ENCODE data around the gene SYNGAP1. TPM values are rescaled to one million over a fixed set of nuclear protein-coding genes. Genes with fewer than 3 reads are reported as not detected.
A peak's percentile ranks its signal among the peaks of the same experiment; 100 is the strongest.

Gene SYNGAP1
- total RNA-seq, 2 donors from 2014 or later = 5.4 to 5.6 TPM

- no peak for TF ChIP-seq POLR2A (IDR thresholded peaks at IDR 0.05)
- TF ChIP-seq, protein P1, sequence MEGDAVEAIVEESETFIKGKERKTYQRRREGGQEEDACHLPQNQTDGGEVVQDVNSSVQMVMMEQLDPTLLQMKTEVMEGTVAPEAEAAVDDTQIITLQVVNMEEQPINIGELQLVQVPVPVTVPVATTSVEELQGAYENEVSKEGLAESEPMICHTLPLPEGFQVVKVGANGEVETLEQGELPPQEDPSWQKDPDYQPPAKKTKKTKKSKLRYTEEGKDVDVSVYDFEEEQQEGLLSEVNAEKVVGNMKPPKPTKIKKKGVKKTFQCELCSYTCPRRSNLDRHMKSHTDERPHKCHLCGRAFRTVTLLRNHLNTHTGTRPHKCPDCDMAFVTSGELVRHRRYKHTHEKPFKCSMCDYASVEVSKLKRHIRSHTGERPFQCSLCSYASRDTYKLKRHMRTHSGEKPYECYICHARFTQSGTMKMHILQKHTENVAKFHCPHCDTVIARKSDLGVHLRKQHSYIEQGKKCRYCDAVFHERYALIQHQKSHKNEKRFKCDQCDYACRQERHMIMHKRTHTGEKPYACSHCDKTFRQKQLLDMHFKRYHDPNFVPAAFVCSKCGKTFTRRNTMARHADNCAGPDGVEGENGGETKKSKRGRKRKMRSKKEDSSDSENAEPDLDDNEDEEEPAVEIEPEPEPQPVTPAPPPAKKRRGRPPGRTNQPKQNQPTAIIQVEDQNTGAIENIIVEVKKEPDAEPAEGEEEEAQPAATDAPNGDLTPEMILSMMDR (IDR thresholded peaks at IDR 0.05) = no peak
- no peaks in the 10 kb centered on the region for H3K9me3 ChIP-seq
- intact Hi-C loops (cut with DNase I) = no loop called here
- H3K4me1 ChIP-seq = peaks cover 51% of the 10 kb centered on the region
- no peaks in the 10 kb centered on the region for H3K36me3 ChIP-seq (replicated peaks in 1 of 2; ENCODE audit: insufficient read depth in 1 of 2, low read depth in 2 of 2)
- peak overlapping the region; percentile 70 to 95 (median 82) for H3K27ac ChIP-seq
- no peaks in the 10 kb centered on the region for H3K27me3 ChIP-seq
- DNase-seq = peak in 1 of 4 donors; percentile 29
- ATAC-seq = no peak
- 0 to 1% methylated on average over 12 to 25 of the region's 25 CpGs for WGBS, 2 donors
- H3K4me3 ChIP-seq = peak overlapping the region; percentile 52 to 58
Measured at GRCh38 chr6:33417128-33417902, 2.5 kb upstream of the SYNGAP1 start.

- Histone ChIP-seq H3K9me3 (no peaks in the 10 kb centered on the region), H3K27ac (peak within 1 kb of the TSS; percentile 70 to 95 (median 83)), H3K4me1 (peaks cover 43% of the 10 kb centered on the region), H3K4me3 (peak within 1 kb of the TSS; percentile 52 to 58), H3K36me3 (replicated peaks in 1 of 2; ENCODE audit: insufficient read depth in 1 of 2, low read depth in 2 of 2) (no peaks in the 10 kb centered on the region), H3K27me3 (no peaks in the 10 kb centered on the region)
- ATAC-seq = peak; percentile 97
- TF ChIP-seq POLR2A (IDR thresholded peaks at IDR 0.05) = peak in 2 of 3 donors; percentile 77 to 82
- TF ChIP-seq, protein P1 (IDR thresholded peaks at IDR 0.05) = peak in 4 of 7 experiments; percentile 22 to 44 (median 38)
- DNase-seq = peak; percentile 99 to 100 (median 99)
- intact Hi-C loops (cut with DNase I) = no loop called here
- WGBS, 2 donors = 0 to 1% methylated on average over 26 to 51 of the region's 51 CpGs
Measured at GRCh38 chr6:33417903-33418689, 1.8 kb upstream of the SYNGAP1 start, which contains the start of gene CUTA. TSS of gene CUTA (minus strand) at chr6:33418107. CDS start at chr6:33418000, 107 bp downstream.

DNA sequence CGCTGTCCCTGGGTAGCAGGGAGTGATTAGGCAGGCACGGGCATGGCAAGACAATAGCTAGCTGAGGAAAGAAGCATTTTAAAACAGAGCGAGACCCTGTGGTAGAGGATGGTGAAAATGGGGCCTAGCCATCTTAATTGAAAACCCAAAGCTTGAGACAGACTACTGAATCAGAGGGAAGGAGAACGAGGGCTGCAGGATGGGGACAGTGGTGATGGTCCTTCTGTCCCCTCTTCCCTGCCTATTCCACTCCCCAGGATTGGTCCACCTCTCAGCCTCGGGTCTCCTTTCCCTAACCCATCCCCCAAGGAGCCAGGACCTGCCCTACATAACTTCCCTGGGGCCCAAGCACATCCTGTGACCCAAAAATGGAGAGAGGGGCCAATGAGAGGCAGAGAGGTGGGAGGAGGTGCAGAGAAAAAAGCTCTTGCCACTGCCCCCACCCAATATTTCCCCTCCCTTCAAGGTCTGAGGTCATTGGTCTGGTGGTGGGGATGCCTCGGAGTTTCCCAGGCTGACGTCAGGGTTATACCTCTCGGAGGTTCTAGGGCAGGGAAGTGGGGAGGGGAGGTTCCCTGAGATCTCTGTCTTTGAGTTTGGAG lies 1.1 kb upstream of the SYNGAP1 start:
- TF ChIP-seq POLR2A (IDR thresholded peaks at IDR 0.05) = no peak
- TF ChIP-seq, protein P1 (IDR thresholded peaks at IDR 0.05) = peak in 1 of 7 experiments; percentile 1
- ATAC-seq (no peak), DNase-seq (no peak)
- peaks cover 40% of the 10 kb centered on the region for H3K4me1 ChIP-seq
- 33 to 49% methylated on average over 5 to 8 of the region's 8 CpGs for WGBS, 2 donors
- H3K9me3 ChIP-seq = no peaks in the 10 kb centered on the region
- H3K27me3 ChIP-seq = no peaks in the 10 kb centered on the region
- no peak overlapping the region for H3K4me3 ChIP-seq
- intact Hi-C loops (cut with DNase I) = no loop called here
- peak overlapping the region; percentile 70 to 95 (median 83) for H3K27ac ChIP-seq
- no peaks in the 10 kb centered on the region for H3K36me3 ChIP-seq (replicated peaks in 1 of 2; ENCODE audit: insufficient read depth in 1 of 2, low read depth in 2 of 2)

GRCh38 chr6:33420491-33421343 lies 852 bp downstream of the SYNGAP1 start:
- H3K36me3 ChIP-seq (replicated peaks in 1 of 2; ENCODE audit: insufficient read depth in 1 of 2, low read depth in 2 of 2) = no peaks in the 10 kb centered on the region
- TF ChIP-seq POLR2A (IDR thresholded peaks at IDR 0.05) = no peak
- TF ChIP-seq, protein P1 (IDR thresholded peaks at IDR 0.05) = no peak
- no peaks in the 10 kb centered on the region for H3K9me3 ChIP-seq
- DNase-seq (no peak), ATAC-seq (no peak)
- intact Hi-C loops (cut with DNase I) = no loop called here
- no peak overlapping the region for H3K27ac ChIP-seq
- peaks cover 41% of the 10 kb centered on the region for H3K4me1 ChIP-seq
- no peaks in the 10 kb centered on the region for H3K27me3 ChIP-seq
- no peak overlapping the region for H3K4me3 ChIP-seq
- WGBS, 2 donors = 43 to 53% methylated on average over 4 to 6 of the region's 6 CpGs
